Upper lobe of left lung (tissue), 4 donors: Measurements from ENCODE around the gene ITPR2.

ENCODE experiments used
- CTCF ChIP-seq, 6 experiments: fragments of 450-650 bp in 4 of 6; fragments of 200-600 bp in 2 of 6; sonication (generic) in 2 of 6; IDR thresholded peaks; one replicate each; pipeline ENCODE4 v1.5.1; 2016 to 2019; ENCODE audit warnings: antibody characterized with exemption in 6 of 6
- EP300 ChIP-seq, 4 donors: sonication (generic); formaldehyde crosslinking; IDR thresholded peaks; one replicate each; pipeline ENCODE4 v1.5.1; 2017; ENCODE audit warnings: antibody characterized with exemption in 4 of 4, control low read depth in 2 of 4
- POLR2A ChIP-seq, 4 donors: fragments of 450-650 bp; IDR thresholded peaks; one replicate each; pipeline ENCODE4 v1.5.1; 2016 to 2017; ENCODE audit warnings: antibody characterized with exemption in 4 of 4, mild to moderate bottlenecking in 2 of 4
- POLR2AphosphoS5 ChIP-seq, 2 donors: sonication (generic); formaldehyde crosslinking; IDR thresholded peaks; one replicate each; pipeline ENCODE4 v1.5.1; 2017; ENCODE audit warnings: antibody characterized with exemption in 2 of 2

GRCh38 chr12:26867080-26867479 is 34.1 kb upstream of the ITPR2 start:
- TF ChIP-seq POLR2A (IDR thresholded peaks at IDR 0.05) = no peak
- TF ChIP-seq CTCF (IDR thresholded peaks at IDR 0.05) = no peak
- TF ChIP-seq POLR2AphosphoS5 (IDR thresholded peaks at IDR 0.05) = no peak
- no peak for TF ChIP-seq EP300 (IDR thresholded peaks at IDR 0.05)
